Immature natural killer cell (primary cell): ENCODE data around the gene POFUT2. TPM values are rescaled to one million over a fixed set of nuclear protein-coding genes. Genes with fewer than 3 reads are reported as not detected.

Experiments
- DNase-seq, 3 donors: peaks; one replicate each; pipeline ENCODE4 v3.0.0; 2022; ENCODE audit warnings: mixed read lengths in 1 of 3
- H3K27ac Mint-ChIP-seq, 6 donors: one replicate each; pipeline ENCODE4 v1.8.0; 2020; ENCODE audit warnings: mixed read lengths in 6 of 6, mild to moderate bottlenecking in 5 of 6, inconsistent platforms in 4 of 6, moderate library complexity in 3 of 6
- H3K27me3 Mint-ChIP-seq, 3 donors: one replicate each; pipeline ENCODE4 v1.8.0; 2020 to 2021; ENCODE audit warnings: low read depth in 3 of 3, mild to moderate bottlenecking in 3 of 3, mixed read lengths in 3 of 3, moderate library complexity in 3 of 3, inconsistent platforms in 1 of 3
- H3K36me3 Mint-ChIP-seq, 3 donors: one replicate each; pipeline ENCODE4 v1.8.0; 2020; ENCODE audit warnings: mixed read lengths in 3 of 3, inconsistent platforms in 2 of 3, mild to moderate bottlenecking in 2 of 3
- H3K4me1 Mint-ChIP-seq, 2 donors: one replicate each; pipeline ENCODE4 v1.8.0; 2020; ENCODE audit warnings: inconsistent platforms in 2 of 2, mild to moderate bottlenecking in 2 of 2, mixed read lengths in 2 of 2, moderate library complexity in 1 of 2
- H3K4me3 Mint-ChIP-seq, 5 donors: one replicate each; pipeline ENCODE4 v1.8.0; 2020; ENCODE audit warnings: mild to moderate bottlenecking in 5 of 5, mixed read lengths in 5 of 5, inconsistent platforms in 3 of 5, moderate library complexity in 3 of 5
- H3K9me3 Mint-ChIP-seq, 6 donors: one replicate each; pipeline ENCODE4 v1.8.0; 2020; ENCODE audit warnings: mild to moderate bottlenecking in 6 of 6, mixed read lengths in 6 of 6, inconsistent platforms in 4 of 6, moderate library complexity in 3 of 6
- polyA plus RNA-seq, 3 donors: library from polyadenylated mRNA; unstranded; fragments of 300-500 nt; fragmentation: Illumina TruSeq; gene quantifications; one replicate each; pipeline ENCODE4 v1.2.3, GENCODE V29; 2021

The POFUT2 gene
- polyA plus RNA-seq, 3 donors from 2014 or later: 1.1 to 5.2 (median 4.7) TPM

GRCh38 chr21:45219517-45219916 is 68.2 kb downstream of the POFUT2 start:
- Mint-ChIP-seq H3K4me1 (no peaks in the 10 kb centered on the region), H3K36me3 (peaks cover 29 to 48% (median 33%) of the 10 kb centered on the region in 3 donors), H3K9me3 (peaks cover 0 to 23% (median 6%) of the 10 kb centered on the region in 6 donors), H3K27ac (no peak overlapping the region), H3K4me3 (no peak overlapping the region), H3K27me3 (peaks cover 0 to 1% (median 0%) of the 10 kb centered on the region in 3 donors)
- no peak for DNase-seq

- DNase-seq: no peak
- peaks cover 0 to 23% (median 6%) of the 10 kb centered on the region in 6 donors for H3K9me3 Mint-ChIP-seq
- no peak overlapping the region for H3K4me3 Mint-ChIP-seq
- no peaks in the 10 kb centered on the region for H3K4me1 Mint-ChIP-seq
- H3K27me3 Mint-ChIP-seq: peaks cover 0 to 1% (median 0%) of the 10 kb centered on the region in 3 donors
- no peak overlapping the region for H3K27ac Mint-ChIP-seq
- H3K36me3 Mint-ChIP-seq: peaks cover 29 to 40% (median 33%) of the 10 kb centered on the region in 3 donors
Observed at GRCh38 chr21:45217010-45217409, 70.7 kb downstream of the POFUT2 start.

GRCh38 chr21:45215213-45215612 is 72.5 kb downstream of the POFUT2 start:
- DNase-seq: no peak
- Mint-ChIP-seq H3K36me3 (peaks cover 26 to 38% (median 32%) of the 10 kb centered on the region in 3 donors), H3K4me1 (peaks cover 0 to under 1% of the 10 kb centered on the region in 2 donors), H3K4me3 (no peak overlapping the region), H3K27me3 (peaks cover 0 to 2% (median 1%) of the 10 kb centered on the region in 3 donors), H3K9me3 (peaks cover 0 to 23% (median 6%) of the 10 kb centered on the region in 6 donors), H3K27ac (no peak overlapping the region)

Other genes starting within 250 kb of the POFUT2 start
- gene ADARB1, start 213.3 kb downstream of the POFUT2 start, polyA plus RNA-seq: 1 to 10 TPM; 3.0 to 4.5 (median 3.4) TPM
- gene COL18A1, start 117.3 kb upstream of the POFUT2 start, polyA plus RNA-seq: 1 to 10 TPM in 1 of 3 donors, under 1 TPM in 2; 0.30 to 1.8 (median 0.46) TPM